Hindlimb muscle (tissue), 1 donor: ENCODE measurements around the gene ANHX. TPM values are rescaled to one million over a fixed set of nuclear protein-coding genes. Genes with fewer than 3 reads are reported as not detected.
A peak's percentile ranks its signal among the peaks of the same experiment; 100 is the strongest.

Source experiments
- DNase-seq: peaks from one replicate; pipeline ENCODE4 v3.0.0-alpha.2; 2013
- polyA plus RNA-seq: library from polyadenylated mRNA; unstranded; fragments of 120-200 nt; gene quantifications from one replicate; pipeline ENCODE4 v1.2.1, GENCODE V29; 2013; ENCODE audit not compliant: insufficient read length

The ANHX gene
- polyA plus RNA-seq, 1 donor = not detected

- DNase-seq = no peak
These were observed 33.0 kb downstream of the ANHX start for GRCh38 chr12:133202493-133203343.

- DNase-seq = no peak
These were observed 33.8 kb downstream of the ANHX start for GRCh38 chr12:133201888-133202287.

GRCh38 chr12:133192847-133193246 is 42.8 kb downstream of the ANHX start:
- DNase-seq = no peak

DNA sequence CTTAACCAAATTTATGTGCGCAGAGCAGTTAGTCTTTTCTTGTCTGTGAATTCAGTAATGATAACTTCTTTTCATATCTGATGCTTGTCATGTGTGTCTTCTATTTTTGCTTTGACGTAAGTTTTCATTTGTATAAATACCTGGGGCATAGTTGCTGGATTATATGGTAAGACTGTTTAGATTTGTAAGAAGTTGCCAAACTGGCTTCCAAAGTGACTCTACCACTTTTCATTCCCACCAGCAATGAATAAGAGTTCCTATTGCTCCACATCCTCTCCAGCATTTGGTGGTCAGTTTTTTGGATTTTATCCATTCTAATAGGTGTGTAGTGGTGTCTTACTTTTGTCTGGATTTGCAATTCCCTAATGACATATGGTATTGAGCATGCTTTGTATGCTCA is 45.5 kb downstream of the ANHX start:
- DNase-seq = no peak

- DNase-seq = peak; percentile 91
These were observed 54.3 kb downstream of the ANHX start, which contains the start of gene ZNF268 for GRCh38 chr12:133181238-133181959. TSS of gene ZNF268 (plus strand) at chr12:133181495. CDS start at chr12:133181998, 503 bp downstream.

DNA sequence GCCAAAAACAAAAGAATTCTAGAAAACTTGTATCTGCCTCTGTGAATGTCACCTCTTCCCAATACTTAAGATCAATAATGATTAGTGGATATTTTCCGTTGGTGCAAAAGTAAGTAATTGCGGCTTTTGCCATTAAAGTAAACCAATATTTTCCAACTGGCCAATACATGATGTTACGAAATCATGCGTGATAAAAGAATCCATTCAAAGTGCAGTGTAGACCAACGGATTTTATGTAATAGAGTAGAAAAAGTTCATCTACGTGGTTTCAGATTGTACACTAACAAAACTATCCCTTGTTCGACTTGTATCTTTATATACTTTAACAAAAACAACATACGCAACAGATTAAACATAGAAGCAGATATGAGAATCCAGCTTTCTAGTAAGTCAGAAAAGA is 55.0 kb downstream of the ANHX start:
- DNase-seq = no peak

DNA sequence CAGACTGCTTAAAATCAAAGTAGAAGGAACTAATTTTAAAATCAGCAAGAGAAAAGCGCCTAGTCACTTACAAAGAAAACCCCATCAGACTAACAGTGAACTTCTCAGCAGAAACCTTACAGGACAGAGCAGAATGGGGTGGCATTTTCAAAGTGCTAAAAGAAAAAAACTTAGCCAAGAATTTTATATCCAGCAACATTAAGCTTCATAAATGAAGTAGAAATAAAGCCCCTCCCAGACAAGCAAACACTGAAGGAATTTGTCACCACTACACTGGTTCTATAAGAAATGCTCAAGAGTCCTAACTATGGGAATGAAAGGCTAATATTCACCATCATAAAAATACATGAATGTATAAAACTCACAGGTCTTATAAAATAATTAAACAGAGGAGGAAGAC is 60.8 kb downstream of the ANHX start:
- no peak for DNase-seq

GRCh38 chr12:133172491-133172890 is 63.2 kb downstream of the ANHX start:
- DNase-seq = no peak

Other genes with a start within 250 kb of the ANHX start
- gene ZNF26, start 249.5 kb downstream of the ANHX start, polyA plus RNA-seq = 7.9 TPM
- gene ZNF84, start 198.4 kb downstream of the ANHX start, polyA plus RNA-seq = 28.3 TPM
- 14.9 TPM for gene ZNF140, start 155.0 kb downstream of the ANHX start, polyA plus RNA-seq
- 2.4 TPM for gene ZNF891, start 105.6 kb downstream of the ANHX start, polyA plus RNA-seq
- 6.2 TPM for gene ZNF10, start 105.2 kb downstream of the ANHX start, polyA plus RNA-seq
- 10.2 TPM for gene ZNF268, start 54.4 kb downstream of the ANHX start, polyA plus RNA-seq